NB4 (cell line): ENCODE results near the gene SDF2L1.

ENCODE experiments used
- CTCF ChIP-seq: IDR thresholded peaks from one replicate; pipeline ENCODE4 v1.5.1; 2012; ENCODE audit warnings: low read depth, low read length
- TF ChIP-seq, protein P1 (sequence below): IDR thresholded peaks from 2 replicates; pipeline ENCODE4 v1.6.1; 2011; ENCODE audit warnings: low read depth, low read length

DNA sequence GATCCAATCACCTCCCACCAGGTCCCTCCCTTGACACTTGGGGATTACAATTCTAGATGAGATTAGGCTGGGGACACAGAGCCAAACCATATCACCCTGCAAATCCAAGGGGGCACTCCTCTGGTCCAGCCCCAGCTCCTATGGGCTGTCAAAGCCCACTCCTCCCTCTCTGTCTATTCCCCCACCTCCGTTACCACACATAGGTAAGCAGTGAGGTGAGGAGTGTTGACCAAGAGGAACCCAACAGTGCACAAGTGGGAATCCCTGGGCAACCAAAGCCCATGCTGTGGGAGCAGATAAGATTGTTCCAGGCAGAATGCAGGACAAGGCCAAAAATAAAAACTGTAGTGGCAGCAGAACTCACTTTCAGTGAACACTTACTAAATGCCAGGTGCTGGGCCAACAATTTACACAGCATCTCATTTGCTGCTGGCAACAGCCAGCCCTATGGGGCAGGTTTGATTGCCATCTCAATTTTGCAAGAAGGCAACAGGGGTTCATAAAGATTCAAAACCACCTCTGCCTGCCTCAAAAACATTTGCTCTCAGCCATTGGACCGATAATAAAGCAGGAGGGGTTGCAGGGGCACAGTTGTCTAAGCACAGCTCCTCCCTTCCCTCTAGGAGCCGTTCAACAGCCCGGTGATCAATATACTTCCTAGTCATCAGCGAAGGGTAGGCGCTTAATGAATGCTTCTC lies 8.9 kb downstream of the SDF2L1 start:
- TF ChIP-seq, protein P1, sequence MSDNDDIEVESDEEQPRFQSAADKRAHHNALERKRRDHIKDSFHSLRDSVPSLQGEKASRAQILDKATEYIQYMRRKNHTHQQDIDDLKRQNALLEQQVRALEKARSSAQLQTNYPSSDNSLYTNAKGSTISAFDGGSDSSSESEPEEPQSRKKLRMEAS: no peak
- TF ChIP-seq CTCF: no peak
